PFSK-1 (cell line): ENCODE data around the gene RGL2.

ENCODE experiments used
- FOXP2 ChIP-seq: optimal IDR thresholded peaks from 2 replicates; pipeline ENCODE3; 2011; ENCODE audit warnings: borderline replicate concordance, control low read depth, inconsistent platforms; ENCODE audit not compliant: insufficient read depth; ENCODE audit errors: extremely low read length, extremely low read depth
- POLR2AphosphoS5 ChIP-seq: IDR thresholded peaks from 2 replicates; pipeline ENCODE4 v1.6.1; 2012; ENCODE audit warnings: low read depth, mild to moderate bottlenecking, control low read depth, low read length, moderate library complexity
- SIN3A ChIP-seq: IDR thresholded peaks from 2 replicates; pipeline ENCODE4 v1.6.1; 2012; ENCODE audit warnings: mild to moderate bottlenecking, low read length, moderate library complexity, borderline replicate concordance; ENCODE audit not compliant: insufficient read depth
- TAF1 ChIP-seq: IDR thresholded peaks from 2 replicates; pipeline ENCODE4 v1.6.1; 2012; ENCODE audit warnings: low read length, control low read depth, borderline replicate concordance; ENCODE audit not compliant: insufficient read depth
- TF ChIP-seq, protein P1 (sequence below), 2 experiments: IDR thresholded peaks; 2 replicates each; pipeline versions ENCODE4 v1.6.1 to v1.8.0; 2011 to 2012; ENCODE audit warnings: low read depth in 2 of 2, low read length in 2 of 2, control low read depth in 1 of 2, inconsistent platforms in 1 of 2, mild to moderate bottlenecking in 1 of 2, moderate library complexity in 1 of 2; ENCODE audit not compliant: insufficient read depth in 1 of 2

DNA sequence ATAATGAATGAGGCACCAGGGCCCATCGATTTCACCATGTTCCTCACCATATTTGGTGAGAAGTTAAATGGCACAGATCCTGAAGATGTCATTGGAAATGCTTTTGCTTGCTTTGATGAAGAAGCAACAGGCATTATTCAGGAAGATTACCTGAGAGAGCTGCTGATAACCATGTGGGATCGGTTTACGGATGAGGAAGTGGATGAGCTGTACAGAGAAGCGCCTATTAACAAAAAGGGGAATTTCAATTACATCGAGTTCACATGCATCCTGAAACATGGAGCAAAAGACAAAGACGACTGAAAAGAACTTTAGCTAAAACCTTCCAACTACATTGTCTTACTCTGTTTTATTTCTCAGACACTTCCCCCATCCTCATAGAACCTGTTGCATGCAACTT is 40.5 kb upstream of the RGL2 start:
- TF ChIP-seq FOXP2, result no peak
- no peak for TF ChIP-seq POLR2AphosphoS5
- TF ChIP-seq, protein P1, sequence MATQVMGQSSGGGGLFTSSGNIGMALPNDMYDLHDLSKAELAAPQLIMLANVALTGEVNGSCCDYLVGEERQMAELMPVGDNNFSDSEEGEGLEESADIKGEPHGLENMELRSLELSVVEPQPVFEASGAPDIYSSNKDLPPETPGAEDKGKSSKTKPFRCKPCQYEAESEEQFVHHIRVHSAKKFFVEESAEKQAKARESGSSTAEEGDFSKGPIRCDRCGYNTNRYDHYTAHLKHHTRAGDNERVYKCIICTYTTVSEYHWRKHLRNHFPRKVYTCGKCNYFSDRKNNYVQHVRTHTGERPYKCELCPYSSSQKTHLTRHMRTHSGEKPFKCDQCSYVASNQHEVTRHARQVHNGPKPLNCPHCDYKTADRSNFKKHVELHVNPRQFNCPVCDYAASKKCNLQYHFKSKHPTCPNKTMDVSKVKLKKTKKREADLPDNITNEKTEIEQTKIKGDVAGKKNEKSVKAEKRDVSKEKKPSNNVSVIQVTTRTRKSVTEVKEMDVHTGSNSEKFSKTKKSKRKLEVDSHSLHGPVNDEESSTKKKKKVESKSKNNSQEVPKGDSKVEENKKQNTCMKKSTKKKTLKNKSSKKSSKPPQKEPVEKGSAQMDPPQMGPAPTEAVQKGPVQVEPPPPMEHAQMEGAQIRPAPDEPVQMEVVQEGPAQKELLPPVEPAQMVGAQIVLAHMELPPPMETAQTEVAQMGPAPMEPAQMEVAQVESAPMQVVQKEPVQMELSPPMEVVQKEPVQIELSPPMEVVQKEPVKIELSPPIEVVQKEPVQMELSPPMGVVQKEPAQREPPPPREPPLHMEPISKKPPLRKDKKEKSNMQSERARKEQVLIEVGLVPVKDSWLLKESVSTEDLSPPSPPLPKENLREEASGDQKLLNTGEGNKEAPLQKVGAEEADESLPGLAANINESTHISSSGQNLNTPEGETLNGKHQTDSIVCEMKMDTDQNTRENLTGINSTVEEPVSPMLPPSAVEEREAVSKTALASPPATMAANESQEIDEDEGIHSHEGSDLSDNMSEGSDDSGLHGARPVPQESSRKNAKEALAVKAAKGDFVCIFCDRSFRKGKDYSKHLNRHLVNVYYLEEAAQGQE (IDR thresholded peaks at IDR 0.05; ENCODE audit: insufficient read depth in 1 of 2, low read depth in 2 of 2, low read length in 2 of 2), result no peak
- TF ChIP-seq SIN3A, result no peak
- TF ChIP-seq TAF1, result no peak
